ENCODE data around the gene SLC38A1.

The SLC38A1 gene

GRCh38 chr12:46148327-46149078, 120.3 kb downstream of the SLC38A1 start:
- in situ Hi-C loops (cut with MboI; ENCODE audit: low sequenced_read_pairs): loop anchor here (25.0 kb wide), 2 partner anchors 539 to 864 kb away; no protein-coding TSS in a partner anchor

GRCh38 chr12:46147144-46147543, 121.7 kb downstream of the SLC38A1 start:
- in situ Hi-C loops (cut with MboI; ENCODE audit: low sequenced_read_pairs): loop anchor here (25.0 kb wide), 2 partner anchors 540 to 865 kb away; no protein-coding TSS in a partner anchor

GRCh38 chr12:46145881-46146280, 123.0 kb downstream of the SLC38A1 start:
- in situ Hi-C loops (cut with MboI; ENCODE audit: low sequenced_read_pairs): loop anchor here (25.0 kb wide), 2 partner anchors 541 to 866 kb away; no protein-coding TSS in a partner anchor

- in situ Hi-C loops (cut with MboI; ENCODE audit: low sequenced_read_pairs): loop anchor here (25.0 kb wide), 2 partner anchors 543 to 868 kb away; no protein-coding TSS in a partner anchor
Observed at GRCh38 chr12:46144433-46144832, 124.4 kb downstream of the SLC38A1 start.

GRCh38 chr12:46136249-46136648, 132.6 kb downstream of the SLC38A1 start:
- in situ Hi-C loops (cut with MboI; ENCODE audit: low sequenced_read_pairs): loop anchor here (25.0 kb wide), 2 partner anchors 551 to 876 kb away; no protein-coding TSS in a partner anchor

GRCh38 chr12:46135750-46136149, 133.1 kb downstream of the SLC38A1 start:
- in situ Hi-C loops (cut with MboI; ENCODE audit: low sequenced_read_pairs): loop anchor here (25.0 kb wide), 2 partner anchors 552 to 877 kb away; no protein-coding TSS in a partner anchor

GRCh38 chr12:46134852-46135251, 134.0 kb downstream of the SLC38A1 start:
- in situ Hi-C loops (cut with MboI; ENCODE audit: low sequenced_read_pairs): loop anchor here (25.0 kb wide), 2 partner anchors 552 to 877 kb away; no protein-coding TSS in a partner anchor

- in situ Hi-C loops (cut with MboI; ENCODE audit: low sequenced_read_pairs): loop anchor here (25.0 kb wide), 2 partner anchors 553 to 878 kb away; no protein-coding TSS in a partner anchor
Observed at GRCh38 chr12:46134205-46134811, 134.5 kb downstream of the SLC38A1 start.

- in situ Hi-C loops (cut with MboI; ENCODE audit: low sequenced_read_pairs): loop anchor here (25.0 kb wide), 2 partner anchors 554 to 879 kb away; no protein-coding TSS in a partner anchor
Observed at GRCh38 chr12:46133751-46134150, 135.1 kb downstream of the SLC38A1 start.

All from HL-60/S4 (cell line).